Mononuclear cell (primary cell): ENCODE data around the gene TSHZ2. TPM values are rescaled to one million over a fixed set of nuclear protein-coding genes. Genes with fewer than 3 reads are reported as not detected.
"Not testable (repeated sequence)": the region's sequence is repeated elsewhere in the genome, so short reads cannot be mapped to it uniquely, and the experiment has no call there.

Experiments used
- H3K27me3 ChIP-seq: 2 replicates; pipeline ENCODE4 v1.6.0; 2011; ENCODE audit warnings: low read length, control low read depth; ENCODE audit not compliant: insufficient read depth
- H3K4me1 ChIP-seq: 2 replicates; pipeline ENCODE4 v1.5.1; 2011; ENCODE audit warnings: mild to moderate bottlenecking, low read length, control low read depth; ENCODE audit not compliant: insufficient read depth
- H3K4me3 ChIP-seq: 2 replicates; pipeline ENCODE4 v1.5.1; 2011; ENCODE audit warnings: mild to moderate bottlenecking, low read length, moderate library complexity
- H3K9me3 ChIP-seq: 2 replicates; pipeline ENCODE4 v1.5.1; 2011; ENCODE audit warnings: low read depth, mild to moderate bottlenecking, control low read depth, low read length
- total RNA-seq: library from RNA; depleted of rRNA; stranded (reverse); fragments of >200 nt; gene quantifications from one replicate; pipeline ENCODE4 v1.2.3, GENCODE V29; 2012

TSHZ2 gene
- total RNA-seq, 1 donor: 21.3 TPM

GRCh38 chr20:53466279-53466678 is 494.1 kb downstream of the TSHZ2 start:
- no peaks in the 10 kb centered on the region for H3K4me1 ChIP-seq
- no peaks in the 10 kb centered on the region for H3K27me3 ChIP-seq
- H3K4me3 ChIP-seq: no peak overlapping the region
- no peaks in the 10 kb centered on the region for H3K9me3 ChIP-seq

DNA sequence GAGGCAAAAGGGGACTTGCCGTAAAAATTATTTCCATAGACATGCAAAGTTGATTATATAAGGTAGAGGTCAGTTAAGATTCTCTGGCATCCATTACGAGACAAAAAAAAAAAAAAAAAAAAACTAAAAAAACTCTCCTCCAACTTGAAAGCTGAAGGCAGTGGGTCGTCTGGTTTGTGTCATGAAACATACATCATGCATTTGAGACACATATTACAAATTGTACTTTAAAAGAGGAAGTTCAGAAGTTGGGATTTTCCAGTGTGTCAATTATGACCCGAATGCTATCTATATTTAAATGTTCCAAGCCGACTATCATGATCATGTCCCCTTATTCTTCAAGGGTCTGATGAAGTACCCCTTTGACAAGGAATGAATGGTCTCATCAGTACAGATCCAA is 496.4 kb downstream of the TSHZ2 start:
- Histone ChIP-seq H3K4me1 (no peaks in the 10 kb centered on the region), H3K4me3 (no peak overlapping the region), H3K27me3 (no peaks in the 10 kb centered on the region), H3K9me3 (no peaks in the 10 kb centered on the region)

DNA sequence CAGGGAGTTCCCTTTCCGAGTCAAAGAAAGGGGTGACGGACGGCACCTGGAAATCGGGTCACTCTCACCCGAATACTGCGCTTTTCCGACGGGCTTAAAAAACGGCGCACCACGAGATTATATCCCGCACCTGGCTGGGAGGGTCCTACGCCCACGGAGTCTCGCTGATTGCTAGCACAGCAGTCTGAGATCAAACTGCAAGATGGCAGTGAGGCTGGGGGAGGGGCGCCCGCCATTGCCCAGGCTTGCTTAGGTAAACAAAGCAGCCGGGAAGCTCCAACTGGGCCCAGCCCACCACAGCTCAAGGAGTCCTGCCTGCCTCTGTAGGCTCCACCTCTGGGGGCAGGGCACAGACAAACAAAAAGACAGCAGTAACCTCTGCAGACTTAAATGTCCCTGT is 500.7 kb downstream of the TSHZ2 start:
- H3K9me3 ChIP-seq, H3K4me1 ChIP-seq, H3K4me3 ChIP-seq, H3K27me3 ChIP-seq: not testable (repeated sequence)

GRCh38 chr20:53480913-53481312 is 508.8 kb downstream of the TSHZ2 start:
- no peak overlapping the region for H3K4me3 ChIP-seq
- no peaks in the 10 kb centered on the region for H3K9me3 ChIP-seq
- no peaks in the 10 kb centered on the region for H3K27me3 ChIP-seq
- H3K4me1 ChIP-seq: no peaks in the 10 kb centered on the region

DNA sequence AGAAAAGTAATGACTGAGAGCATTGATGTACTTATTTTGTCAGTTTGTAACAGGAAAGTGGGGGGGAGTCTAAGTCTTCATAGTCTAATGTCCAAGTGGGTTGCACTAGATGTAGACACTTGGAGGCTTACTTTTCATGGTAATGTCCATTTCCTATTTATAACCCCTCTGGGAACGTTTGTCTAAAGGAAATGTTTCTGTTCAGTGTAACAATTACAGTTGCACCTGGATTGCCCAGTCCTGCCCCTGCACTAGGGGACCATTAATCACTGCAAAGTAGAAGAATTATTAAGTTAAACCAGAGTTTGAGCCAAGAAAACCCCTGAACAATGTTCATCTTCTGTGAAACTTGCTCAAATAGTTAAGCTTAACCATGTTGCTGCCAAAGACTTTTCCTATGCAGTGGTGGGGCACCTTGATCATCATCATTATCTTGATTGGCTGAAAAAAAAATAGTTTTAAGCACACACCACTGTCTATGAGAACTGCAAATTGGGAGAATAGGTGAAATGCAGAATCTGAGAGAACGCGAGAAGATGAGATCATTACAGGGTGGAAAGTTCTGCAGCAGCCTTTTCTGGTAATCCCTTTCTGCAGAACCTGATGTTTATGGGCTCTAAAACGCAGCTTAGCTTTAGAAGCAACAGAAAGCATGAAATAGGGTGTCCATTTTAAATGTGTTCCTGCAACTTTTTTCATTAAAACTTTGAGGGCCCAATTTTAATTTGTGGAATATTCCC is 515.5 kb downstream of the TSHZ2 start:
- no peaks in the 10 kb centered on the region for H3K4me1 ChIP-seq
- H3K27me3 ChIP-seq: no peaks in the 10 kb centered on the region
- no peaks in the 10 kb centered on the region for H3K9me3 ChIP-seq
- H3K4me3 ChIP-seq: no peak overlapping the region

DNA sequence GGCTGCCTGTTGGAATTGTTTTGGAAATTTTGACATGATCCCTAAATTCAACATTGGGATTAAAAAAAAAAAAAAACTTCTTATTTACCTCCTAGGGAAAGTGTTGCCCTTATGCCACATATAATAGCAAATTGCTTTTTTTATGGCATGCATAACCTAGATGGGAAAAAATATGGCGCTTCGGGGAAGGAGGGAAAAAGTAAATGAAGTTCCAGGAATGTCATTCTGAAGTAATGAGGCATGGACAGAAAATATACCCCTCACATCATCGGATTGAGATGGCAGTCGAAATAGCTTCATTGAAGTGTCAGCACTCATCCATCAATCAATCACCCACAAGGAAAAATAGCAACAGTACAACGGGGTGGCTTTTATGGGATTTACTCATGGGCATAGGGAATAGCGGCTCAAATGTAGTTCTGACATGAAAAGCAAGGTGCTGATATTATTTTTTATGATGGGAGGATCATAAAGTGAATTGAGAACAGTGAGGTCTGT is 516.7 kb downstream of the TSHZ2 start:
- no peaks in the 10 kb centered on the region for H3K27me3 ChIP-seq
- H3K4me1 ChIP-seq: no peaks in the 10 kb centered on the region
- no peak overlapping the region for H3K4me3 ChIP-seq
- no peaks in the 10 kb centered on the region for H3K9me3 ChIP-seq

DNA sequence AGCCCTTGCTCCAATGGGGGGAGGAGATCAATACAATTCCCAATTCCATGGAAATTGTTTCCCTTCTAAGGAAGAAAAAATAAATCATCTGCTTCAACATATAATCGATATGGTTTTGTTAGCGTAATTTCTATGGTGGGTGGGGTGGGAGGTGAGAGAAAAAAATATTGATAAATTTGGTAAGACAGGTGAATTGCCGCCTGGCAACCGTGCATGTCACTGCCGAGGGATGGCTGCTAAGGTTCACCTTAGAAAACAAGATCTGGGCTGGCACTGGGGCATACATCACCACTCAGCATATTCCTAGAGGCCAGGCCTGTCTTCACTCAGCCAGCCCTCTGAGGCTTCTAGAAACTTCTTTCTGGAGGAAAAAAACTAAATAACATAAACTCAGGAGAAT is 517.4 kb downstream of the TSHZ2 start:
- no peaks in the 10 kb centered on the region for H3K9me3 ChIP-seq
- H3K4me3 ChIP-seq: no peak overlapping the region
- no peaks in the 10 kb centered on the region for H3K27me3 ChIP-seq
- no peaks in the 10 kb centered on the region for H3K4me1 ChIP-seq

DNA sequence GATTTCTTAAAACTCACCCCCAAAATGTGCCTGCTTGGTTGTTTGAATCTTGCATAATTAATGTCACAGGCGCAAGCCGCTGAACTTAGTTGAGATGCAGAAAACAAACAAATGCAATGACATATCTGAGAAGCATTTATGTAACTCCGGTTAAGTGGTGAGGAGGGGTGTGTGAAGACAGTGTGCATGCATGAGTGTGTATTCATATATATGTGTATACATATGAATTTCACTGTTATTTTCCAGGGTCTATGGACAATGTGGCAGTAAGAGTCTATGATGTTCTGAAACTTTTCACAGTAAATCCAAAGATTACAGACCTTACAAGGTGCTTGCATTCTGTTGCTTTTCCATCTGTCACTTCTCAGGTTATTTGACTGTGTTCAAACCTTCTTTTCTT is 518.5 kb downstream of the TSHZ2 start:
- no peaks in the 10 kb centered on the region for H3K27me3 ChIP-seq
- H3K4me3 ChIP-seq: no peak overlapping the region

DNA sequence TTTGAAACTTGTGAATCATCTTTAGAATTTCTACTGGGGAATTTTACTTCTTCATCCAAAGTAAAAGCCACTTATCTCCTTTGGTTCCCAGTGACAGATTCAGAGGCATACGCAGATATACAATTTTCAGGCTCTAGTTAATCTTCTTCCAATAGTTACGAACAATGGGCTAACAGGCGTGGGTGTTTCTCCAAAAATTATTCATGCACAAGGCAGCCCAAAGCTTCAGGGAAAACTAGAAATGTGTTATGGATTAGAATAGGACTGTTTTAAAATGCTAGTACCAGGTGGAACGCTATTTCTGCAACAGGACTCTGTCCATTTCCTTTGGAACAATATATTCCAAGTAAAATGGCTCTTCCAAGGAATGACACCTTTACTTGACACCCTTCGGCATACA is 519.3 kb downstream of the TSHZ2 start:
- no peak overlapping the region for H3K4me3 ChIP-seq
- no peaks in the 10 kb centered on the region for H3K4me1 ChIP-seq
- no peaks in the 10 kb centered on the region for H3K27me3 ChIP-seq
- H3K9me3 ChIP-seq: no peaks in the 10 kb centered on the region

More for the DNA sequence above, 518.5 kb downstream of the TSHZ2 start:
- Histone ChIP-seq H3K4me1 (no peaks in the 10 kb centered on the region), H3K9me3 (no peaks in the 10 kb centered on the region)

- Histone ChIP-seq H3K27me3 (no peaks in the 10 kb centered on the region), H3K4me3 (no peak overlapping the region), H3K9me3 (no peaks in the 10 kb centered on the region), H3K4me1 (no peaks in the 10 kb centered on the region)
These were observed 520.1 kb downstream of the TSHZ2 start for GRCh38 chr20:53492212-53492611.

DNA sequence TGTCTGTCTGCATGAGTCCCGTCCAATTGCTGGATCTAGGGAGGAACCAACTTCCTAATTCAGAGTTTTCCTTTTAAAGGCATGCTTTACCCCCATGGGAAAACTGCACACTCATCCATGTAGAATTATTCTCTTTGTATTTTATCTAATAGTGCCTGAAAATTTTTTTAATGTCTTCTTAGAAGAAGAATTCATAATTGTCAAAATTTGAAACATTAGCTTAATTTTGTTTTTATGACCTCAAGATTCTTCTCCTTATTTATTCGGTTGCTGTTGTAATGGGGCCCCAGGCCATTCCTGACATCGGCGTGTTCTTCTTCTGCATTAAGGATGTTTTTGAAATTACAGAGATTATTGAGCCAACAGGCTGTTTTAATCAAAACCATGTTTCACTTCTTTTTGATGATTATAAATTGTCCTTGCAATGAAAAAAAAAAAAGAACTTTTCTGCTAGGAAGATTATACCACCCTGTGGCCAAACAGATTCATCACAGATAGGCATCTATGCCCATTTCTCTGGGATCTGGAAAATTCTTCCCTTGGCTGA is 521.2 kb downstream of the TSHZ2 start:
- no peaks in the 10 kb centered on the region for H3K4me1 ChIP-seq

GRCh38 chr20:53494753-53495152 is 522.6 kb downstream of the TSHZ2 start:
- Histone ChIP-seq H3K9me3 (no peaks in the 10 kb centered on the region), H3K4me3 (no peak overlapping the region), H3K4me1 (no peaks in the 10 kb centered on the region), H3K27me3 (no peaks in the 10 kb centered on the region)

More for the DNA sequence above, 521.2 kb downstream of the TSHZ2 start:
- Histone ChIP-seq H3K27me3 (no peaks in the 10 kb centered on the region), H3K4me3 (no peak overlapping the region), H3K9me3 (no peaks in the 10 kb centered on the region)

DNA sequence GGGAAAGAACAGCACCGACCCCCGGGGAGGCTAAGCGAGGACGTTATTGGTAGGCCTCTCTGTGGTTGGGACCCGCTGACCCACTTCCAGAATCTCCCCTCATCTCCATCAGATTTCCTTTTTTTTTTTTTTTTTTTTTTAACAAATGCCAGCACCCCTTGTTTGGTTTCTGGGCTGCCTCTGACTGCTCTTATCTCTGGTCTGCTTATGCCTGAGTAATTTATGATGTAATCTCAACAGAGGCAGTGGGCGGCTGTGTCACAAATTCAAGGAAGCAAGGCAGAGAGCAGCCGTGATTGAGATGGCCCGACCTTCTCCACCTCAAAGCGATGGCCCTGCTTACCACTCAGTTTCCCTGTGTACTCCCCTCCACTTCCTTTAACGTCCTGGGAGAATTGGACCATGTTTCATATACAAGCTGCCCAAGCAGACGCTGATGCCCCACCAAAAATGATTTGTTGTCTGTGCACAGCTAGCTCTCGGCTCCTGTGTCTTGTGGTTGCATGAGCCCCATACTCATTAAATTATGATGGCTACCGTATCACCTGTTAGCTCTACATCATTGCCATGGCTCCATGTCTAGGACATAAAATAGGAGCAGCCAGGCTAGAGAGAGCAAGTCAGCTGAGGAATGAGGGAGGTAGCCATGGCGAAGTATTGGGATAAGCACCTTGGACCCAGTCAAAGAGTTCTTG is 523.4 kb downstream of the TSHZ2 start:
- Histone ChIP-seq H3K4me1 (no peaks in the 10 kb centered on the region), H3K27me3 (no peaks in the 10 kb centered on the region), H3K4me3 (no peak overlapping the region), H3K9me3 (no peaks in the 10 kb centered on the region)

GRCh38 chr20:53497246-53497645 is 525.1 kb downstream of the TSHZ2 start:
- H3K9me3 ChIP-seq: no peaks in the 10 kb centered on the region
- no peak overlapping the region for H3K4me3 ChIP-seq
- H3K27me3 ChIP-seq: no peaks in the 10 kb centered on the region
- no peaks in the 10 kb centered on the region for H3K4me1 ChIP-seq

DNA sequence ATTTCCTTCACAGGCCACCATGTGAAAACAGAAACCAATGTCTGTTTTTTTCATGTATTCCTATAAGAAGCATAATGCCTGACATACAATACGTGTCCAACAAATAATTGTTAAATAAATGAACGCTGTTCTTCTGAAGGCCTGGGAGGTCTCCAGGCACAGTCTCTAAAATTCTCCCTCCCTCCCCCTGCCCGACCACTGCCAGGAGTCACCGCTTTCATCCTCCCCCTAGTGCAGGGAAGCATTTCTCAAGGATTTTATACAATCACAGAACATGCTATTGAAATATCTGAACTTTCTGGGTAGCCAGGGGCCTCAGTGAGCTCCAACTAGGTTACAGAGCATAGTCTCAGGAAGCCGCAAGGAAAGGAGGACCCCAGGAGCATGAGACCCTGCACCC is 526.2 kb downstream of the TSHZ2 start:
- H3K9me3 ChIP-seq: no peaks in the 10 kb centered on the region
- H3K4me1 ChIP-seq: no peaks in the 10 kb centered on the region
- no peaks in the 10 kb centered on the region for H3K27me3 ChIP-seq
- no peak overlapping the region for H3K4me3 ChIP-seq
